RWPE2 (cell line): ENCODE results near the gene MUC5B.
"Not testable (repeated sequence)": the region's sequence is repeated elsewhere in the genome, so short reads cannot be mapped to it uniquely, and the experiment has no call there.

Source experiments
- ATAC-seq: fragments of 200-7000 bp; cut with Tn5 transposase; 3 replicates; pipeline ENCODE4 v1.9.1; 2021; ENCODE audit warnings: low read depth
- DNase-seq: peaks from one replicate; pipeline ENCODE4 v3.0.0-alpha.2; 2020; ENCODE audit warnings: low spot score
- H3K27ac ChIP-seq: fragments of 450-650 bp; 2 replicates; pipeline ENCODE4 v1.5.1; 2017; ENCODE audit warnings: mild to moderate bottlenecking; ENCODE audit not compliant: poor library complexity, severe bottlenecking
- H3K27me3 ChIP-seq: fragments of 250-450 bp; sonication (Bioruptor Pico); 2 replicates; pipeline ENCODE4 v1.5.1; 2021; ENCODE audit warnings: mild to moderate bottlenecking, moderate library complexity; ENCODE audit not compliant: insufficient read depth, poor library complexity, severe bottlenecking
- H3K36me3 ChIP-seq: fragments of 250-450 bp; sonication (Bioruptor Pico); 2 replicates; pipeline ENCODE4 v1.5.1; 2020; ENCODE audit warnings: low read depth, mild to moderate bottlenecking, moderate library complexity
- H3K4me1 ChIP-seq: fragments of 250-450 bp; sonication (Bioruptor Pico); 2 replicates; pipeline ENCODE4 v1.5.1; 2021; ENCODE audit warnings: mild to moderate bottlenecking, moderate library complexity; ENCODE audit not compliant: insufficient read depth, poor library complexity, severe bottlenecking
- H3K4me3 ChIP-seq: fragments of 250-450 bp; sonication (Bioruptor Pico); 2 replicates; pipeline ENCODE4 v1.5.1; 2021; ENCODE audit warnings: mild to moderate bottlenecking, moderate library complexity; ENCODE audit not compliant: severe bottlenecking
- H3K9me3 ChIP-seq: fragments of 250-450 bp; sonication (Bioruptor Pico); 2 replicates; pipeline ENCODE4 v1.5.1; 2021; ENCODE audit warnings: mild to moderate bottlenecking, moderate library complexity; ENCODE audit not compliant: severe bottlenecking
- CTCF ChIP-seq: fragments of 450-650 bp; IDR thresholded peaks from one replicate; pipeline ENCODE4 v1.5.1; 2017; ENCODE audit warnings: mild to moderate bottlenecking, moderate library complexity; ENCODE audit not compliant: poor library complexity, severe bottlenecking

The MUC5B gene

GRCh38 chr11:1262172-1263006, 39.5 kb downstream of the MUC5B start:
- peaks cover 7% of the 10 kb centered on the region for H3K4me1 ChIP-seq
- H3K9me3 ChIP-seq, result no peaks in the 10 kb centered on the region
- no peaks in the 10 kb centered on the region for H3K36me3 ChIP-seq
- ATAC-seq (peak; percentile 89), DNase-seq (peak; percentile 91)
- no peak for TF ChIP-seq CTCF
- H3K27ac ChIP-seq, result peak overlapping the region; percentile 24
- peak overlapping the region; percentile 30 for H3K4me3 ChIP-seq
- no peaks in the 10 kb centered on the region for H3K27me3 ChIP-seq

GRCh38 chr11:1263010-1263409, 40.1 kb downstream of the MUC5B start:
- TF ChIP-seq CTCF, result no peak
- Histone ChIP-seq H3K4me3 (peak overlapping the region; percentile 30), H3K4me1 (peaks cover 7% of the 10 kb centered on the region), H3K9me3 (no peaks in the 10 kb centered on the region), H3K27me3 (no peaks in the 10 kb centered on the region), H3K27ac (peak overlapping the region; percentile 24), H3K36me3 (no peaks in the 10 kb centered on the region)
- ATAC-seq (no peak; the same call in none of the 3 replicates), DNase-seq (no peak)

GRCh38 chr11:1264444-1264843, 41.6 kb downstream of the MUC5B start:
- H3K27me3 ChIP-seq, H3K27ac ChIP-seq, DNase-seq, H3K9me3 ChIP-seq, H3K36me3 ChIP-seq, H3K4me1 ChIP-seq, H3K4me3 ChIP-seq, ATAC-seq: not testable (repeated sequence)
- TF ChIP-seq CTCF, result peak; percentile 58

GRCh38 chr11:1265480-1265879, 42.6 kb downstream of the MUC5B start:
- not testable (repeated sequence) for ATAC-seq, H3K27me3 ChIP-seq, H3K9me3 ChIP-seq, H3K4me1 ChIP-seq, H3K27ac ChIP-seq, H3K36me3 ChIP-seq, H3K4me3 ChIP-seq, DNase-seq

GRCh38 chr11:1266976-1267375, 44.1 kb downstream of the MUC5B start:
- H3K9me3 ChIP-seq, H3K27ac ChIP-seq, H3K4me1 ChIP-seq, DNase-seq, H3K36me3 ChIP-seq, H3K4me3 ChIP-seq, ATAC-seq, H3K27me3 ChIP-seq: not testable (repeated sequence)
